Progenitor cell of endocrine pancreas (in vitro differentiated cells): ENCODE results near the gene OR6C68. TPM values are rescaled to one million over a fixed set of nuclear protein-coding genes. Genes with fewer than 3 reads are reported as not detected.
"Not testable (repeated sequence)": the region's sequence is repeated elsewhere in the genome, so short reads cannot be mapped to it uniquely, and the experiment has no call there.

Experiments used
- DNase-seq: peaks from one replicate; pipeline ENCODE4 v3.0.0; 2021; ENCODE audit warnings: low spot score; ENCODE audit not compliant: unreplicated experiment
- H3K27ac Mint-ChIP-seq: 2 replicates; pipeline ENCODE4 v1.8.0; 2021; ENCODE audit warnings: mild to moderate bottlenecking, moderate library complexity, mixed read lengths
- H3K27me3 Mint-ChIP-seq: 2 replicates; pipeline ENCODE4 v1.8.0; 2021; ENCODE audit warnings: mixed read lengths
- H3K36me3 Mint-ChIP-seq: 2 replicates; pipeline ENCODE4 v1.8.0; 2022; ENCODE audit warnings: mixed read lengths; ENCODE audit not compliant: insufficient read depth
- H3K4me1 Mint-ChIP-seq: 2 replicates; pipeline ENCODE4 v1.8.0; 2021; ENCODE audit warnings: low read depth, mixed read lengths
- H3K4me3 Mint-ChIP-seq: 2 replicates; pipeline ENCODE4 v1.8.0; 2021; ENCODE audit warnings: low read depth, mild to moderate bottlenecking, moderate library complexity, mixed read lengths
- H3K9me3 Mint-ChIP-seq: 2 replicates; pipeline ENCODE4 v1.8.0; 2021; ENCODE audit warnings: low read depth, mixed read lengths
- CTCF ChIP-seq: fragments of 200-600 bp; sonication (generic); IDR thresholded peaks from one replicate; pipeline ENCODE4 v1.5.0; 2021; ENCODE audit warnings: antibody characterized with exemption, mild to moderate bottlenecking; ENCODE audit not compliant: unreplicated experiment
- long read RNA-seq: library from polyadenylated mRNA; unstranded; transcript quantifications from one replicate; pipeline ENCODE4 v2.0.0, GENCODE V29; 2020
- total RNA-seq: library from RNA; stranded (reverse); gene quantifications from 2 replicates; pipeline ENCODE4 v1.2.1, GENCODE V29; 2021

OR6C68 gene
- not detected in 2 replicates for total RNA-seq
- long read RNA-seq, partial matches to known transcripts: 0 of 1 reads
- long read RNA-seq, other reads (novel, unspliced or antisense): 1 of 1 reads

- TF ChIP-seq CTCF: no peak
- DNase-seq: no peak
- Mint-ChIP-seq H3K4me3 (no peak within 1 kb of the TSS), H3K27me3 (no peaks in the 10 kb centered on the region), H3K27ac (no peak within 1 kb of the TSS), H3K9me3 (no peaks in the 10 kb centered on the region), H3K4me1 (peaks cover 12% of the 10 kb centered on the region), H3K36me3 (no peaks in the 10 kb centered on the region)
Measured at GRCh38 chr12:55492078-55492477, at the start of gene OR6C68. Gene OR6C68, plus strand, starts transcription at chr12:55492378. Its CDS starts 0 bp downstream, at chr12:55492378.

- Mint-ChIP-seq H3K27ac (no peak within 1 kb of the TSS), H3K27me3 (no peaks in the 10 kb centered on the region), H3K4me1 (no peaks in the 10 kb centered on the region), H3K4me3 (no peak within 1 kb of the TSS), H3K9me3 (peaks cover 15% of the 10 kb centered on the region), H3K36me3 (no peaks in the 10 kb centered on the region)
- DNase-seq: no peak
- no peak for TF ChIP-seq CTCF
Measured at GRCh38 chr12:55443776-55444175, 48.4 kb upstream of the OR6C68 start, which contains the start of gene OR6C2. Gene OR6C2, plus strand, starts transcription at chr12:55444076. Its CDS starts 8,138 bp downstream, at chr12:55452214.

- peaks cover 9% of the 10 kb centered on the region for H3K9me3 Mint-ChIP-seq
- no peak for TF ChIP-seq CTCF
- no peak overlapping the region for H3K27ac Mint-ChIP-seq
- DNase-seq: no peak
- H3K27me3 Mint-ChIP-seq: no peaks in the 10 kb centered on the region
- H3K36me3 Mint-ChIP-seq: no peaks in the 10 kb centered on the region
- H3K4me1 Mint-ChIP-seq: no peaks in the 10 kb centered on the region
- H3K4me3 Mint-ChIP-seq: no peak overlapping the region
Measured at GRCh38 chr12:55445357-55445756, 46.8 kb upstream of the OR6C68 start.

- DNase-seq: no peak
- Mint-ChIP-seq H3K4me1 (no peaks in the 10 kb centered on the region), H3K9me3 (peaks cover 4% of the 10 kb centered on the region), H3K4me3 (no peak overlapping the region), H3K36me3 (no peaks in the 10 kb centered on the region), H3K27ac (no peak overlapping the region), H3K27me3 (no peaks in the 10 kb centered on the region)
- TF ChIP-seq CTCF: peak; percentile 28
Measured at GRCh38 chr12:55446326-55446725, 45.9 kb upstream of the OR6C68 start.

GRCh38 chr12:55448825-55449224 is 43.4 kb upstream of the OR6C68 start:
- no peak overlapping the region for H3K27ac Mint-ChIP-seq
- H3K36me3 Mint-ChIP-seq: no peaks in the 10 kb centered on the region
- no peak for DNase-seq
- no peak for TF ChIP-seq CTCF
- no peak overlapping the region for H3K4me3 Mint-ChIP-seq
- H3K4me1 Mint-ChIP-seq: no peaks in the 10 kb centered on the region
- no peaks in the 10 kb centered on the region for H3K9me3 Mint-ChIP-seq
- H3K27me3 Mint-ChIP-seq: no peaks in the 10 kb centered on the region

GRCh38 chr12:55464926-55465325 is 27.3 kb upstream of the OR6C68 start:
- not testable (repeated sequence) for H3K27ac Mint-ChIP-seq, H3K27me3 Mint-ChIP-seq, H3K4me3 Mint-ChIP-seq, H3K9me3 Mint-ChIP-seq, H3K36me3 Mint-ChIP-seq, DNase-seq, H3K4me1 Mint-ChIP-seq
